Endothelial cell of umbilical vein (primary cell): ENCODE measurements around the gene TUBGCP2.

Source experiments
- EZH2 ChIP-seq: IDR thresholded peaks from 2 replicates; pipeline ENCODE4 v1.6.1; 2012; ENCODE audit warnings: borderline replicate concordance, low read depth, mild to moderate bottlenecking, moderate library complexity, low read length, inconsistent platforms; ENCODE audit not compliant: severe bottlenecking
- FOS ChIP-seq: IDR thresholded peaks from 2 replicates; pipeline ENCODE4 v1.6.1; 2011; ENCODE audit warnings: mild to moderate bottlenecking, low read length, moderate library complexity, borderline replicate concordance; ENCODE audit not compliant: insufficient read depth
- JUN ChIP-seq: IDR thresholded peaks from 2 replicates; pipeline ENCODE4 v1.6.1; 2011; ENCODE audit warnings: borderline replicate concordance, low read depth; ENCODE audit not compliant: insufficient read length, insufficient read depth
- POLR2A ChIP-seq: IDR thresholded peaks from 2 replicates; pipeline ENCODE4 v1.6.1; 2012; ENCODE audit warnings: low read depth, mild to moderate bottlenecking, control low read depth, low read length
- POLR2AphosphoS5 ChIP-seq: IDR thresholded peaks from 2 replicates; pipeline ENCODE4 v1.6.1; 2012; ENCODE audit warnings: low read depth, mild to moderate bottlenecking, control low read depth, low read length, moderate library complexity; ENCODE audit not compliant: insufficient read depth
- TF ChIP-seq, protein P1 (sequence below), 2 donors: IDR thresholded peaks; 1 replicate in 1 of 2; 2 replicates in 1 of 2; pipeline ENCODE4 v1.5.1; 2011; ENCODE audit warnings: low read length in 2 of 2, mild to moderate bottlenecking in 2 of 2, moderate library complexity in 2 of 2, control low read depth in 1 of 2, inconsistent platforms in 1 of 2, low read depth in 1 of 2; ENCODE audit not compliant: insufficient read depth in 1 of 2; ENCODE audit errors: extremely low read depth in 1 of 2

GRCh38 chr10:133282846-133283390, 25.8 kb downstream of the TUBGCP2 start:
- no peak for TF ChIP-seq EZH2
- TF ChIP-seq, protein P1, sequence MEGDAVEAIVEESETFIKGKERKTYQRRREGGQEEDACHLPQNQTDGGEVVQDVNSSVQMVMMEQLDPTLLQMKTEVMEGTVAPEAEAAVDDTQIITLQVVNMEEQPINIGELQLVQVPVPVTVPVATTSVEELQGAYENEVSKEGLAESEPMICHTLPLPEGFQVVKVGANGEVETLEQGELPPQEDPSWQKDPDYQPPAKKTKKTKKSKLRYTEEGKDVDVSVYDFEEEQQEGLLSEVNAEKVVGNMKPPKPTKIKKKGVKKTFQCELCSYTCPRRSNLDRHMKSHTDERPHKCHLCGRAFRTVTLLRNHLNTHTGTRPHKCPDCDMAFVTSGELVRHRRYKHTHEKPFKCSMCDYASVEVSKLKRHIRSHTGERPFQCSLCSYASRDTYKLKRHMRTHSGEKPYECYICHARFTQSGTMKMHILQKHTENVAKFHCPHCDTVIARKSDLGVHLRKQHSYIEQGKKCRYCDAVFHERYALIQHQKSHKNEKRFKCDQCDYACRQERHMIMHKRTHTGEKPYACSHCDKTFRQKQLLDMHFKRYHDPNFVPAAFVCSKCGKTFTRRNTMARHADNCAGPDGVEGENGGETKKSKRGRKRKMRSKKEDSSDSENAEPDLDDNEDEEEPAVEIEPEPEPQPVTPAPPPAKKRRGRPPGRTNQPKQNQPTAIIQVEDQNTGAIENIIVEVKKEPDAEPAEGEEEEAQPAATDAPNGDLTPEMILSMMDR (IDR thresholded peaks at IDR 0.05; ENCODE audit: extremely low read depth in 1 of 2, insufficient read depth in 1 of 2, low read depth in 1 of 2, low read length in 2 of 2) = no peak
- no peak for TF ChIP-seq POLR2AphosphoS5
- TF ChIP-seq POLR2A = no peak
- TF ChIP-seq JUN = no peak
- TF ChIP-seq FOS = no peak
